Stomach (tissue), 4 donors: Measurements from ENCODE around the gene NOTO.

Experiments
- CTCF ChIP-seq, 7 experiments: fragments of 450-650 bp in 4 of 7; fragments of 200-600 bp in 3 of 7; sonication (generic) in 3 of 7; IDR thresholded peaks; one replicate each; pipeline ENCODE4 v1.5.1; 2016 to 2019; ENCODE audit warnings: antibody characterized with exemption in 7 of 7, control low read depth in 2 of 7, mild to moderate bottlenecking in 1 of 7
- EP300 ChIP-seq: sonication (generic); formaldehyde crosslinking; IDR thresholded peaks from one replicate; pipeline ENCODE4 v1.6.1; 2017; ENCODE audit warnings: antibody characterized with exemption
- POLR2A ChIP-seq, 4 donors: fragments of 450-650 bp; IDR thresholded peaks; one replicate each; pipeline ENCODE4 v1.6.1; 2016; ENCODE audit warnings: antibody characterized with exemption in 4 of 4, control low read depth in 2 of 4, mild to moderate bottlenecking in 1 of 4, moderate library complexity in 1 of 4
- POLR2AphosphoS5 ChIP-seq, 3 donors: sonication (generic); formaldehyde crosslinking; IDR thresholded peaks; one replicate each; pipeline ENCODE4 v1.6.1; 2016; ENCODE audit warnings: antibody characterized with exemption in 3 of 3

- TF ChIP-seq CTCF (IDR thresholded peaks at IDR 0.05) (no peak), POLR2A (IDR thresholded peaks at IDR 0.05) (no peak), EP300 (no peak), POLR2AphosphoS5 (IDR thresholded peaks at IDR 0.05) (no peak)
Measured at GRCh38 chr2:73205611-73206010, 3.2 kb downstream of the NOTO start.
